Caco-2 (cell line): ENCODE results near the gene WWTR1. TPM values are rescaled to one million over a fixed set of nuclear protein-coding genes. Genes with fewer than 3 reads are reported as not detected.

Source experiments
- BruUV-seq: library from RNA; stranded (reverse); fragments of 400-500 nt; replicated peaks from 2 replicates; lab custom pipeline; 2021; lab: Mats Ljungman, UMichigan
- CTCF ChIA-PET: fragments of 300-600 bp; sonication (Branson Sonifier 250); formaldehyde crosslinking; loops from one replicate; lab custom pipeline; 2022; ENCODE audit warnings: antibody characterized with exemption; lab: Charles Lee
- POLR2A ChIA-PET: fragments of 300-600 bp; sonication (Branson Sonifier 250); formaldehyde crosslinking; loops from one replicate; lab custom pipeline; 2022; ENCODE audit warnings: antibody characterized with exemption; lab: Charles Lee
- DNase-seq, 2 experiments: peaks; one replicate each; pipeline versions ENCODE4 v3.0.0 to v3.0.0-alpha.2; 2020 to 2022
- H3K27me3 ChIP-seq: replicated peaks from 2 replicates; pipeline ENCODE4 v1.6.0; 2011; ENCODE audit warnings: low read length; ENCODE audit not compliant: control insufficient read depth, insufficient read depth
- H3K36me3 ChIP-seq: 2 replicates; pipeline ENCODE4 v1.5.1; 2011; ENCODE audit warnings: low read length; ENCODE audit not compliant: control insufficient read depth, insufficient read depth
- H3K4me1 ChIP-seq: fragments of 250-450 bp; sonication (Bioruptor Pico); 2 replicates; pipeline ENCODE4 v1.5.1; 2020; ENCODE audit warnings: mild to moderate bottlenecking
- H3K4me3 ChIP-seq: 2 replicates; pipeline ENCODE4 v1.5.1; 2011; ENCODE audit warnings: low read depth, mild to moderate bottlenecking, control low read depth, low read length
- H3K9me3 ChIP-seq: fragments of 250-450 bp; sonication (Bioruptor Pico); 2 replicates; pipeline ENCODE4 v1.5.1; 2020; ENCODE audit warnings: mild to moderate bottlenecking, moderate library complexity
- H3K27ac Mint-ChIP-seq: one replicate; pipeline ENCODE4 v1.8.0; 2022; ENCODE audit warnings: mixed read lengths; ENCODE audit not compliant: unreplicated experiment
- H3K27me3 Mint-ChIP-seq: one replicate; pipeline ENCODE4 v1.8.0; 2022; ENCODE audit warnings: mixed read lengths; ENCODE audit not compliant: insufficient read depth, unreplicated experiment
- H3K36me3 Mint-ChIP-seq: one replicate; pipeline ENCODE4 v1.8.0; 2022; ENCODE audit warnings: mild to moderate bottlenecking, mixed read lengths; ENCODE audit not compliant: insufficient read depth, unreplicated experiment
- H3K4me1 Mint-ChIP-seq: one replicate; pipeline ENCODE4 v1.8.0; 2022; ENCODE audit warnings: low read depth, mixed read lengths; ENCODE audit not compliant: unreplicated experiment
- H3K4me3 Mint-ChIP-seq: one replicate; pipeline ENCODE4 v1.8.0; 2022; ENCODE audit warnings: mild to moderate bottlenecking, moderate library complexity, mixed read lengths; ENCODE audit not compliant: unreplicated experiment
- H3K9me3 Mint-ChIP-seq: one replicate; pipeline ENCODE4 v1.8.0; 2022; ENCODE audit warnings: mixed read lengths; ENCODE audit not compliant: unreplicated experiment
- intact Hi-C: fragments of 100-400 bp; cut with micrococcal nuclease; formaldehyde crosslinking; loops from one replicate; pipeline ENCODE4 v1.10.0; 2022; ENCODE audit not compliant: unreplicated experiment
- total RNA-seq: library from RNA; stranded (reverse); gene quantifications from 2 replicates; pipeline ENCODE4 v1.2.3, GENCODE V29; 2022
- TF ChIP-seq, protein P1 (sequence below), 2 experiments: fragments of 200-600 bp in 1 of 2; IDR thresholded peaks; 1 replicate in 1 of 2; 2 replicates in 1 of 2; pipeline versions ENCODE4 v1.5.1 to v1.8.0; 2011 to 2022; ENCODE audit warnings: antibody characterized with exemption in 1 of 2, control low read depth in 1 of 2, inconsistent platforms in 1 of 2, low read depth in 1 of 2, low read length in 1 of 2, mild to moderate bottlenecking in 1 of 2, moderate library complexity in 1 of 2; ENCODE audit not compliant: insufficient read depth in 1 of 2, severe bottlenecking in 1 of 2, unreplicated experiment in 1 of 2

The WWTR1 gene
- total RNA-seq, 1 experiment from 2014 or later = 16.2 TPM

DNA sequence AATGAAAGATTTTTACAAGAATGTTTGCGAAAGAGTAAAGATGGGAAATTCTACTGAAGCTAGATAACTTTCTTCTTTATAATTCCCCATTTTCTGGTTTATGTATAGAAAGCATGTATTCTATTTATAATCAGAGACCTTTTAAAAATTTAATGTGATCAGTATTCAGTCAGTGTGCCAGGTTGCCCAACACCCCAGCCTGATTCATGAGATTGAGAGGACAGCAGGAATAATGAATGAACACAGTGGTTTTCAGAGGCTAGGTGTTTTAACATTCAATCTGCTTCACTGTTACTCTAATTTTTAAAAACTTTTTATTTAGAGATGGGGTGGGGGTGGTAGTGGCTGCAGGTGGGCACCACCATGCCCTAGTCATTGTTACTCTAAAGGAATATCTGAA lies 4.7 kb downstream of the WWTR1 start:
- no peaks in the 10 kb centered on the region; the same call in 1 of the 2 replicates for H3K27me3 ChIP-seq
- H3K27ac Mint-ChIP-seq = no peak overlapping the region
- TF ChIP-seq, protein P1, sequence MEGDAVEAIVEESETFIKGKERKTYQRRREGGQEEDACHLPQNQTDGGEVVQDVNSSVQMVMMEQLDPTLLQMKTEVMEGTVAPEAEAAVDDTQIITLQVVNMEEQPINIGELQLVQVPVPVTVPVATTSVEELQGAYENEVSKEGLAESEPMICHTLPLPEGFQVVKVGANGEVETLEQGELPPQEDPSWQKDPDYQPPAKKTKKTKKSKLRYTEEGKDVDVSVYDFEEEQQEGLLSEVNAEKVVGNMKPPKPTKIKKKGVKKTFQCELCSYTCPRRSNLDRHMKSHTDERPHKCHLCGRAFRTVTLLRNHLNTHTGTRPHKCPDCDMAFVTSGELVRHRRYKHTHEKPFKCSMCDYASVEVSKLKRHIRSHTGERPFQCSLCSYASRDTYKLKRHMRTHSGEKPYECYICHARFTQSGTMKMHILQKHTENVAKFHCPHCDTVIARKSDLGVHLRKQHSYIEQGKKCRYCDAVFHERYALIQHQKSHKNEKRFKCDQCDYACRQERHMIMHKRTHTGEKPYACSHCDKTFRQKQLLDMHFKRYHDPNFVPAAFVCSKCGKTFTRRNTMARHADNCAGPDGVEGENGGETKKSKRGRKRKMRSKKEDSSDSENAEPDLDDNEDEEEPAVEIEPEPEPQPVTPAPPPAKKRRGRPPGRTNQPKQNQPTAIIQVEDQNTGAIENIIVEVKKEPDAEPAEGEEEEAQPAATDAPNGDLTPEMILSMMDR (IDR thresholded peaks at IDR 0.05; ENCODE audit: insufficient read depth in 1 of 2, low read depth in 1 of 2, low read length in 1 of 2, severe bottlenecking in 1 of 2, unreplicated experiment in 1 of 2) = no peak
- no peaks in the 10 kb centered on the region for H3K27me3 Mint-ChIP-seq
- POLR2A ChIA-PET = no interaction called here
- no peak for DNase-seq
- H3K4me1 ChIP-seq = no peaks in the 10 kb centered on the region; the same call in 1 of the 2 replicates
- H3K4me3 Mint-ChIP-seq = no peak overlapping the region
- H3K4me3 ChIP-seq = no peak overlapping the region
- H3K9me3 Mint-ChIP-seq = no peaks in the 10 kb centered on the region
- H3K36me3 ChIP-seq = peaks cover under 1% of the 10 kb centered on the region; the same call in 1 of the 2 replicates
- peaks cover 7% of the 10 kb centered on the region for H3K4me1 Mint-ChIP-seq
- no TSS peak for BruUV-seq
- CTCF ChIA-PET = no interaction called here
- no peaks in the 10 kb centered on the region for H3K9me3 ChIP-seq
- intact Hi-C loops = no loop called here
- peaks cover 10% of the 10 kb centered on the region for H3K36me3 Mint-ChIP-seq

DNA sequence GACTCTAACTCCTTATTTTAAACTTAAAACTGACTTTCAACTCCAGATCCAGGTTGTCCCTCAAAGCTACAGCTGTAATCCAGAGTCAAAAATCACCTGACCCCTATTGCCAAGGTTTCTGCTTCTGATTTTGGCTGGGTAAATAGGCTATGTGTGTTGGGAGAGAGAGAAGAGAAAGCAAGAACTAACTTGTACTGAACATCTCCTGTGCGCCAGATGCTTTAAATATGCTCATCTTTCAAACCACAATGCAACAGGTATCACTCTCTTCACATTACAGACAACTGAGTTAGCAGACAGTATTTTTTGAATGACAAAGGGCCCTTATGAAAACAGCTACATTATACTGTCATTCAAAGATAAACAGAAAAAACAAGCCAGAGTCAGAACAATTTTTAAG lies 7.0 kb downstream of the WWTR1 start:
- no TSS peak for BruUV-seq
- no peaks in the 10 kb centered on the region; the same call in 1 of the 2 replicates for H3K4me1 ChIP-seq
- H3K27me3 Mint-ChIP-seq = no peaks in the 10 kb centered on the region
- no peaks in the 10 kb centered on the region for H3K4me1 Mint-ChIP-seq
- H3K36me3 Mint-ChIP-seq = no peaks in the 10 kb centered on the region
- intact Hi-C loops = no loop called here
- CTCF ChIA-PET = no interaction called here
- no peak for DNase-seq
- no peaks in the 10 kb centered on the region for H3K9me3 ChIP-seq
- TF ChIP-seq, protein P1 (IDR thresholded peaks at IDR 0.05; ENCODE audit: insufficient read depth in 1 of 2, low read depth in 1 of 2, low read length in 1 of 2, severe bottlenecking in 1 of 2, unreplicated experiment in 1 of 2) = no peak
- no peak overlapping the region for H3K4me3 Mint-ChIP-seq
- H3K27ac Mint-ChIP-seq = no peak overlapping the region
- no peaks in the 10 kb centered on the region; the same call in 1 of the 2 replicates for H3K27me3 ChIP-seq
- no peaks in the 10 kb centered on the region; the same call in 1 of the 2 replicates for H3K36me3 ChIP-seq
- H3K4me3 ChIP-seq = no peak overlapping the region
- POLR2A ChIA-PET = no interaction called here
- no peaks in the 10 kb centered on the region for H3K9me3 Mint-ChIP-seq

DNA sequence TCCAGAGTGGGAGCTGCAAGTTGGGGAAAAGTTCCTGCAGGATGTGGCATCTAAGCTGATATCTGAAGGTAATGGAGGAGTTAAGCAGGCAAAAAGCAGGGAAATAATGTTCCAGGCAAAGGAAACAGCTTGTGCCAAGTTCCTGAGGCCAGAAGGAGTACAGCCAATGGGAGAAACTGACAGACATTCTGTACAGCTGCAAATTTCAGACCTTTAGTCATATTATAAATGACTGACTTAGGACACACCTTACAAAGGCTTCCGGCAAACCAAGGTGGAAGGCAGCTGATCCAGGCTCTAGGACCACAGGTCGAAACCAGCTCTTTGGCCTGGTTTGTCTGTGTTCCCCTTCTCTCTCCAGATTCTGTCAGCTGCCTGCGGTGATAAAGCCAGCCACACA lies 9.3 kb downstream of the WWTR1 start:
- no peaks in the 10 kb centered on the region for H3K9me3 Mint-ChIP-seq
- intact Hi-C loops = no loop called here
- no peak overlapping the region for H3K4me3 Mint-ChIP-seq
- no peak for DNase-seq
- POLR2A ChIA-PET = no interaction called here
- no peaks in the 10 kb centered on the region for H3K27me3 Mint-ChIP-seq
- CTCF ChIA-PET = no interaction called here
- BruUV-seq = no TSS peak
- H3K4me1 Mint-ChIP-seq = peaks cover 9% of the 10 kb centered on the region
- Histone ChIP-seq H3K4me3 (no peak overlapping the region), H3K4me1 (peaks cover 6% of the 10 kb centered on the region; the same call in 1 of the 2 replicates), H3K27me3 (no peaks in the 10 kb centered on the region), H3K9me3 (no peaks in the 10 kb centered on the region), H3K36me3 (no peaks in the 10 kb centered on the region)
- no peaks in the 10 kb centered on the region for H3K36me3 Mint-ChIP-seq
- no peak overlapping the region for H3K27ac Mint-ChIP-seq
- TF ChIP-seq, protein P1 (IDR thresholded peaks at IDR 0.05; ENCODE audit: insufficient read depth in 1 of 2, low read depth in 1 of 2, low read length in 1 of 2, severe bottlenecking in 1 of 2, unreplicated experiment in 1 of 2) = no peak
